Measurements from ENCODE around the gene CASTOR1.

DNA sequence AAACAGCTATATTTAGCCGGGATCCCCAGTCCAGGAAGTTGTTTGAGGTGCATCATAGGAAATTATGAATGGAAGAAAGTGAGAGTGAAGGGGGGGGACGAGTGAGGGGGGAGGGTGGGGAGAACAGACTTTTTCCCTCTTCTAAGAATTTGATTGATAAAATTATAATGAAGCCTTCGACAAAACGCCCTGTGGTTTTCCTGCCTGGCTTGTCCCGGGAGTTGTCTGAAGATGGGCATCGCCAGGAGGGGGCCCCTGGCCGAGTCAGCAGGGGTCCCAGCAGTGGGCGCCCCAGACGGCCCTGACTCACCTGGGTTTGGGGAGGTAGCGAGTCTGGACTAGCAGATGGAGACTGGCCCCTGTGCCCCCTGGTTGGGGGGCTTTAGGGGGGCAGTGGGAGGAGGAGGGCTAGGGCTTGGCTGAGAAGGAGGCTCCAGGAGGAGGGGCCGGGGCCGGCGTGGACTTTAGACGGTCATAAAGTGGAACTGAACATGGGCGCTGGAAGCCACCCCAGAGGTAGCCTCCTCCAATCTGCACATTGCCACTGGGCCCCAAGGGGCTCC is 42.4 kb downstream of the CASTOR1 start:
- no peak for TF ChIP-seq EZH2phosphoT487 (IDR thresholded peaks at IDR 0.05; ENCODE audit: low read depth)
- TF ChIP-seq, protein P1, sequence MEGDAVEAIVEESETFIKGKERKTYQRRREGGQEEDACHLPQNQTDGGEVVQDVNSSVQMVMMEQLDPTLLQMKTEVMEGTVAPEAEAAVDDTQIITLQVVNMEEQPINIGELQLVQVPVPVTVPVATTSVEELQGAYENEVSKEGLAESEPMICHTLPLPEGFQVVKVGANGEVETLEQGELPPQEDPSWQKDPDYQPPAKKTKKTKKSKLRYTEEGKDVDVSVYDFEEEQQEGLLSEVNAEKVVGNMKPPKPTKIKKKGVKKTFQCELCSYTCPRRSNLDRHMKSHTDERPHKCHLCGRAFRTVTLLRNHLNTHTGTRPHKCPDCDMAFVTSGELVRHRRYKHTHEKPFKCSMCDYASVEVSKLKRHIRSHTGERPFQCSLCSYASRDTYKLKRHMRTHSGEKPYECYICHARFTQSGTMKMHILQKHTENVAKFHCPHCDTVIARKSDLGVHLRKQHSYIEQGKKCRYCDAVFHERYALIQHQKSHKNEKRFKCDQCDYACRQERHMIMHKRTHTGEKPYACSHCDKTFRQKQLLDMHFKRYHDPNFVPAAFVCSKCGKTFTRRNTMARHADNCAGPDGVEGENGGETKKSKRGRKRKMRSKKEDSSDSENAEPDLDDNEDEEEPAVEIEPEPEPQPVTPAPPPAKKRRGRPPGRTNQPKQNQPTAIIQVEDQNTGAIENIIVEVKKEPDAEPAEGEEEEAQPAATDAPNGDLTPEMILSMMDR (IDR thresholded peaks at IDR 0.05; ENCODE audit: low read depth, low read length) = no peak
